AG04450 (cell line): Measurements from ENCODE around the gene TUBGCP3. TPM values are rescaled to one million over a fixed set of nuclear protein-coding genes. Genes with fewer than 3 reads are reported as not detected.

Source experiments
- CTCF ChIA-PET: fragments of 300-600, 350-600 bp; formaldehyde crosslinking; extraction: SDS; loops from one replicate; lab custom pipeline; 2022; ENCODE audit warnings: antibody characterized with exemption, inconsistent platforms; lab: Charles Lee
- POLR2A ChIA-PET: fragments of 350-600 bp; formaldehyde crosslinking; extraction: SDS; loops from one replicate; lab custom pipeline; 2021; ENCODE audit warnings: antibody characterized with exemption, inconsistent platforms; lab: Yijun Ruan, JAX
- DNase-seq: peaks from one replicate; pipeline ENCODE4 v3.0.0-alpha.2; 2011; ENCODE audit warnings: low read depth, low spot score
- H3K27ac ChIP-seq: one replicate; pipeline ENCODE4 v1.5.1; 2012; ENCODE audit warnings: low read depth, low read length, control low read depth
- H3K27me3 ChIP-seq: one replicate; pipeline ENCODE4 v1.6.0; 2012; ENCODE audit warnings: low read length; ENCODE audit not compliant: control insufficient read depth, insufficient read depth
- H3K4me3 ChIP-seq: 2 replicates; pipeline ENCODE4 v1.5.1; 2011; ENCODE audit warnings: mild to moderate bottlenecking, low read depth, low read length, control low read depth
- H3K9me3 ChIP-seq: 2 replicates; pipeline ENCODE4 v1.5.1; 2012; ENCODE audit warnings: low read length; ENCODE audit not compliant: control insufficient read depth, insufficient read depth
- CTCF ChIP-seq: IDR thresholded peaks from 2 replicates; pipeline ENCODE4 v1.5.1; 2011; ENCODE audit warnings: low read depth, low read length, control low read depth, inconsistent platforms
- polyA plus RNA-seq: library from polyadenylated mRNA; depleted of rRNA; stranded (reverse); fragments of >200 nt; gene quantifications from 2 replicates; pipeline ENCODE4 v1.2.3, GENCODE V29; 2011

Gene TUBGCP3
- polyA plus RNA-seq, 1 experiment = 11.3 TPM

- no peak for TF ChIP-seq CTCF
- no peak overlapping the region for H3K27ac ChIP-seq
- DNase-seq = no peak
- ChIA-PET CTCF (interaction anchor here (1.2 kb wide), 1 partner anchor 20 kb away, joined by 5 read pairs; no protein-coding TSS in a partner anchor), POLR2A (no interaction called here)
- no peak overlapping the region for H3K4me3 ChIP-seq
- peaks cover 31% of the 10 kb centered on the region for H3K27me3 ChIP-seq
- no peaks in the 10 kb centered on the region for H3K9me3 ChIP-seq
These were observed 38.2 kb upstream of the TUBGCP3 start for GRCh38 chr13:112626124-112626523.

GRCh38 chr13:112625698-112626097 is 37.7 kb upstream of the TUBGCP3 start:
- POLR2A ChIA-PET = no interaction called here
- H3K9me3 ChIP-seq = no peaks in the 10 kb centered on the region
- DNase-seq = no peak
- H3K27me3 ChIP-seq = peaks cover 31% of the 10 kb centered on the region
- no peak overlapping the region for H3K4me3 ChIP-seq
- H3K27ac ChIP-seq = no peak overlapping the region
- no peak for TF ChIP-seq CTCF
- CTCF ChIA-PET = interaction anchor here (1.2 kb wide), 1 partner anchor 19 kb away, joined by 5 read pairs; no protein-coding TSS in a partner anchor

DNA sequence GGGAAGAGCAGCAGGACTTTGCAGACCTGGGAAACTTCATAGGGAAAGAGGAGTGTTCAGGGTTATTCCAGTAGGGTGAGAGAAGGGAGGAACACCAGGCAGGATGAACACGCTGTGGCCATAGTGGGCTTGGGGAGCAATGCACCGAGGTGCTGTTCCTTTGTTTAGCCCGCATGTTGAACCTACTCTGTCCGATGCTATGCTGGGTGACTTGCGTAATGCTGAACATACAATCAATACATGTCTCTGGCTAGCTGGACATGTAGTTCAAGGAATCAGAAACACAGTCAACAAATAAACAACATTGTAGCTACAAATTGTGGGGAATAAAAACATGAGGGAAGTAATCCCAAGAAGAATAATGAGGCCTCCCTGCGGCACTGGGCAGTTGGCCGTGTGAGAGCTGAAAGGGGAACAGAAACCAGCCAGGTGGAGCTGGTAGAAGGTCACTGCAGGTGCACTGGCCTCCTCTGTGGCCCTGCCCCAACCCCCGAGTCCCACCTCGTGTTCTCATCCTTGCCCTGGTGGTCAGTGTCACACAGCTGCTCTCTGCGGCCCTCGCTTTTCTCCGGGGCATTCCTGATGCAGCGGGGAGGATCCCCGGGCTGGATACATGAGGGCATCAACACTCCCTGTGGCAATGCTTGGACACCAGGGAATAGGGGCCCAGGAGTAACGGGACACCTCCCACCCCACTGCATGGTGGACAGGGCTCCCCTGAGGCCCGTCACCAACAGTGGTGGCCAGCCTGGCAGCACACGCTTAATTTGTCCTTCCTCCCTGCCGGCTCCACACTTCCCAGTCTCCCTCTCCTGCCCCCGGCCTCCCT is 36.9 kb upstream of the TUBGCP3 start:
- Histone ChIP-seq H3K4me3 (no peak overlapping the region), H3K9me3 (no peaks in the 10 kb centered on the region), H3K27ac (no peak overlapping the region), H3K27me3 (peaks cover 31% of the 10 kb centered on the region)
- ChIA-PET POLR2A (no interaction called here), CTCF (no interaction called here)
- DNase-seq = no peak
- TF ChIP-seq CTCF = no peak

DNA sequence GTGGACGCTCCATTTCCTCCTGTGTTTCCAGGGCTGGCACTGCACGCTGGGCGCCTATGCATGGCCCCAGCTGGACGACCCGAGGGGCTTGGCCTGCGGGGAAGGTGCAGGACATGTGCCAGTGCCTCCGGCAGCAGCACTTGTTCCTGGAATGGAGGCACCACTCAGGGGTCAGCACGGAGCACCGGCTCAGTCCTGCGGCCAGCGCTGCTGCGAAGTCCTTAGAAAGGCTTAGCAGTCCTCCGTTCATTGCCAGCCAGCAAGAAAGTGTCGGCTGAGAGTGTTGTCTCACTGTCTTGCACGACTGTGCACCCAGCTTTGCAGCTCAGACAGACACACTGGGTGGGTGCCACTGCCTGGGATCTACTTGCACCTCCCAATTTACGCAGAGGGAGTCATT is 36.1 kb upstream of the TUBGCP3 start:
- Histone ChIP-seq H3K27me3 (peaks cover 35% of the 10 kb centered on the region), H3K4me3 (no peak overlapping the region), H3K27ac (no peak overlapping the region), H3K9me3 (no peaks in the 10 kb centered on the region)
- CTCF ChIA-PET = no interaction called here
- DNase-seq = no peak
- POLR2A ChIA-PET = no interaction called here
- no peak for TF ChIP-seq CTCF

DNA sequence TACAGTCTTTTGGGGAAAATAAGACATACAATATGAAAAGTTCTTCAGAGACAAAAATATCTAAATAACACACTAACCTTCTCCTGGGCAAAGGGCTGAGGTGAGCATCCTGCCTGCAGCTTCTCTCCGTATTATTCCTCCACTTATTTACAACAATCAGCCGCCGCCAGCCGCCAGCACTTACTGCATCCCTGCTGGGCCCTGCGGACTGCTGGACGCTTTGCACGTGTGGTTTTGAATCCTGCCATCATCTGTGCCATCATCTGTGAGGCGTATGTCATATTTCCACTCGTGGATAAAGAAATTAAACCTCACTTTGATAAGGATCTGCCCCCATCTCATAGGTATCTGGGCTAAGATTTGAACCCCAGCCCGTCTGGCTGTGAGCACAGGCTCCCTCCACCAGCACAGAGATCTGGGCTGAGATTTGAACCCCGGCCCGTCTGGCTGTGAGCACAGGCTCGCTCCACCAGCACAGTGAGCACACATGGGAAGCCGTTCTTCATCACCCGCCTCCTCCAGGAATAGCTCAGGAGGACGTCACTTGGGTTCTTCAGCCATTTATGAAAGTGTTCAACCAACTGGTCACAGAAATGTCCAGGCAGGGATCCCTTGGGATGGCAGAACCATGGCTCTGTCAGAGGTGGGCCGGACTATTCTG is 35.2 kb upstream of the TUBGCP3 start:
- peaks cover 35% of the 10 kb centered on the region for H3K27me3 ChIP-seq
- CTCF ChIA-PET = interaction anchor here (0.5 kb wide), 1 partner anchor 261 kb away, joined by 3 read pairs; no protein-coding TSS in a partner anchor

More for the DNA sequence above, 35.2 kb upstream of the TUBGCP3 start:
- no peak for DNase-seq
- no peak overlapping the region for H3K4me3 ChIP-seq
- POLR2A ChIA-PET = no interaction called here
- H3K9me3 ChIP-seq = no peaks in the 10 kb centered on the region; the same call in 1 of the 2 replicates
- TF ChIP-seq CTCF = no peak
- no peak overlapping the region for H3K27ac ChIP-seq
